Activated effector memory CD4-positive, alpha-beta T cell treated with Interleukin-2 at 50 U/mL for 16 hours (primary cell): ENCODE measurements around the gene TCF23.
"Not testable (repeated sequence)": the region's sequence is repeated elsewhere in the genome, so short reads cannot be mapped to it uniquely, and the experiment has no call there.

Experiments
- DNase-seq: peaks from one replicate; pipeline ENCODE4 v3.0.0-alpha.2; 2020

The TCF23 gene

DNA sequence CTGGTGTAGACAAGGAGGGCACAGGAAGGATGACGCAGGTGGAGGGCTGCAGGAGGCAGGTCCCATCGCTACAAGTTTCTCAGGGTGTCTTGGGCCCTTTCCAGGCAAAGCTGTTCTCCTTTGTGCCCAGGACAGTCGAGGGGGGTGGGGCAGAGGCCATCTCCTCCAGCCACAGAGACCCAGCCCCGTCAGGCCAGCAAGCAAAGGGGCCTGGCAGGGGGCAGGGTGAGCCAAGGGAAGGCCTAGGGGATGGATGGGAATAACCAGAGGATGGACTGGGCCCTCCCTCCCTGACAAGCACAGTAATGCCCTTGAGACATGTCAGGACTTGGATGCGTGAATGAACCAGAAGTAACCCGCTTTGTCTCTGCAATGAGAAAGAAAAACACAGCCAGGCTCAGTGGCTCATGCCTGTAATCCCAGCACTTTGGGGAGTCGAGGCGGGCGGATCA is 6.3 kb downstream of the TCF23 start:
- DNase-seq = no peak

DNA sequence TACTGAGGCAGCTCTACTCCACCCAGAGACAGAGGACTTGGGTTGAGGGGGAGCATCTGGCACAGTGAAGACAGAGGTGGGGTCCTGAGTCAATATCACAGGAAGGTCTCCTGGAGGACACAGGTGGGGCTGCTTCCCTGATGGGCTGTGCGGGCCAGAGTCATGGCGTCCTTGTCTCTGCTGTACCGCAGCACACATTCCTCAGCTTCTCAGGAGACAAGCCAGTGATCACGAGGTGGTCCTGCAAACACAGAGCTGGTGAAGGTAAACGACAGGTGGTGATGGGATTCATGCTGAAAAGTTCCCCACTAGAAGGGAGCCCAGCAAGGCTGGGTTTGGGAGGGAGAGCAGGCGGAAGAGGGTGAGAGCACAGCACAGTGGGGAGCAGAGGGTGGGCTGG is 9.7 kb downstream of the TCF23 start:
- no peak for DNase-seq

GRCh38 chr2:27159271-27159670 is 10.5 kb downstream of the TCF23 start:
- DNase-seq = no peak

GRCh38 chr2:27160191-27160590 is 11.4 kb downstream of the TCF23 start:
- DNase-seq = no peak

GRCh38 chr2:27162151-27163121 is 13.6 kb downstream of the TCF23 start:
- DNase-seq = no peak

DNA sequence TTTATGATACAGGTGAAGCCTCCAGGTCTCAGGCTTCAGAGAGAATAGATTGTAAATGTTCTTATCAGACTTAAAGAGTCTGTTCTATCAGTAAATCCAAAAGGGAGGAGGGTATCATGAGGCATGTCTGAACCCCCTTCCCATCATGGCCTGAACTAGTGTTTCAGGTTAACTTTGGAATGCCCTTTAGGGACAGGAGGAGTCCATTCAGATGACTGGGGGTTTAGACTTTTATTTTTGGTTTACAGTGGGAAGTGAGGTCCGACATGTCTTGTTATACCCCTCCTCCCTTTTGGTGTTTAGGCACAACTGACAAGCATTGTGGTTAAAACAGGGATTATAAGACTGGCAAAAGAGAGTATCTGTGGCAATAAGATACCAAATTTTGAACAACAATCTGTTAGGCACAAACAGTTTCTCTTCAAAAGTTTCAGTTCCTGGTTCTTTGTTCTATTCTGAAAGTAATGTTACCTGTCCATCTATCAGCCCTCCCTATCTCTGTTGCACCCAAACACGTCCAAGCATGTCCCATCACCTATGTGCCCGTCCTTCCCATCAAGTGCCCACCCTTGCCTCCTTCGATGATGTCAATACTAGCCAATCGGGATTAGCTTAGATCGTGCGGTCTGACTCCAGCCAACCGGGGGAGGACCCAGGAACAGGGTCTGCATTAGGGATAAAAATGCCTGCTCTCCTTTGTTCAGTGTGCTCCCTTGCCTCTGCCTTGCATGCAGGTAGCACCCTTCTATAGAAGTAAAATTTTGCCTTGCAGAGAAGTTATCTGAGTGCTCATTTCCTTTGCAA is 16.4 kb downstream of the TCF23 start:
- no peak for DNase-seq

DNA sequence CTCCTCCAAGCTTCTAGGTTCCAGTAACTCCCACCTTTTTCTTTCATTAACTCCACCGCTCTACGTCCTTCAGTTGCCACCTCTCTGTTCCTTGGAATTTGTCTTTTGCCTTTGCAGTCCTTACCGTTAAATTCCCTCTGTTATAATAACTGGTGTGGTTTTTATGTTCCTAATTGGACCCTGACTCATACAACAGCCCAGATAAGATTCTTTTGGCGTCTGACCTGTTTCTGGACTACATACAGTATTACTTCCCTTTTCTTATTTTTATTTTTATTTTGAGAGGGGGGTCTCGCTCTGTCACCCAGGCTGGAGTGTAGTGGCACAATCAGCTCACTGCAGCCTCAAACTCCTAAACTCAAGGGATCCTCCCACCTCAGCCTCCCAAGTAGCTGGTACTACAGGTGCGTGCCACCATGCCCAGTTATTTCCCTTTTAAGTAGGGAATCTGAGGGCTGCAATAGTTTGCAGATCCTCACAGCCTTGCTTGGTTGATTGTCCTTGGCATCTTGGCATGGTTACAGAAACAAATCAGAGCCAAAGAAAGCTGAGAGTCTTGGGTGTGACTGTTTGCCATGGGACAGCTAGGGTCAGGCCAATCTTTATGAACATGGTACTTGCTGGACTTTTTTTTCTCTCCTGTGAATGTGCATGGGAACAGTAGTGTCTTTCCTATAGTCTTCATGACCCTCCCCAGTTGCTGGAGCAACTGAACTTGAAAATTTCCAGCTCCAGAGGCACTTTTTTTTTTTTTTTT is 22.0 kb downstream of the TCF23 start:
- DNase-seq = no peak

DNA sequence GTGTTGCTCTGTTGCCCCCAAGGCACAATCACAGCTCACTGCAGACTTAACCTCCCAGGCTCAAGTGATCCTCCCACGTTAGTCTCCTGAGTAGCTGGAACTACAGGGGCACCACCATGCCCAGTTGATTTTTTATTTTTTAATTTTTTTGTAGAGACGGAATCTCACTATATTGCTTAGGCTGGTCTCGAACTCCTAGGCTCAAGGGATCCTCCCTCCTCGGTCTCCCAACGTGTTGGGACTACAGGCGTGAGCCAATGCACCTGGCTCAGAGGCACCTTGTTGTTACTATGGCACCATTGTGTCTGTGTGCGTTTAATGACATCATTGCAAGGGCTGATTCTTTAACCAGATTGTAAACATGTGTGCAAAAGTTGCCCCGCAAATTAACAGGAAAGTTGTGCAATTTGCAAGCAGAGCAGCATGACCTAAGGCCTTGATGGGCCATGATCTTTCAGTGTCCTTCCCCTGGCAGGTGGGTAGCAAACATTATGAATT is 22.6 kb downstream of the TCF23 start:
- no peak for DNase-seq

GRCh38 chr2:27174638-27175037 is 25.8 kb downstream of the TCF23 start:
- no peak for DNase-seq

GRCh38 chr2:27175330-27175729 is 26.5 kb downstream of the TCF23 start:
- DNase-seq = no peak

- DNase-seq = not testable (repeated sequence)
Measured at GRCh38 chr2:27175781-27176180, 27.0 kb downstream of the TCF23 start.

- no peak for DNase-seq
Measured at GRCh38 chr2:27177441-27178351, 28.9 kb downstream of the TCF23 start.

DNA sequence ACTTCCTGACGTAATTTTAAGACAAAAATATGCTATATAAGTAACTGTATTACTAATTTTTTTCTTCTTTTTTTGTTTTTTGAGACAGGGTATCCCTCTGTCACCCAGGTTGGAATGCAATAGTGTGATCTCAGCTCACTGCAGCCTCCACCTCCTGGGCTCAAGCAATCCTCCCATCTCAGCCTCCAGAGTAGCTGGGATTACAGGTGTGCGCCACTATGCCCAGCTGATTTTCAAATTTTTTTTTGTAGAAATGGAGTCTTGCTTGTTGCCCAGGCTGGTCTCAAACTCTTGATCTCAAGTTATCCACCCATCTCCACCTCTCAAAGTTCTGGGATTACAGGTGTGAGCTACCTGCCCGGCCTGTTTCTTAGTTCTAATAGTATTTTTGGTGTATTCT is 29.7 kb downstream of the TCF23 start:
- DNase-seq = no peak

GRCh38 chr2:27179344-27180000 is 30.7 kb downstream of the TCF23 start:
- DNase-seq = no peak

DNA sequence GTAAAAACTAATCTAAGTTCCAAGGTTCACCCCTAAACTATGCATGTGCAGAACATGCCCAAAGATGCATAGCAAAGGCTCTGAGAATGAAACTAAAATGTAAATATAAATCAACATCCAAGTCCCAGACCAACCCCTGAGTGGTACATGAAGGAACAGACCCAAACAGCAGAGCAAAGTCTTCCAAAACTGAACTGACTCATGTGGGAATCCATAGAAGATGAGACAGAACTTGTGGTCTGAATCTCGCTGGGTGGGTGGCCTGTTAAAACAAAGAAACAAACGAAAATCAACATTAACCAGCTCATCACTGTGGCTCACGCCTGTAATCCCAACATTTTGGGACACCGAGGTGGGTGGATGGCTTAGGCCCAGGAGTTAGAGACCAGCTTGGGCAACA is 33.5 kb downstream of the TCF23 start:
- DNase-seq = no peak

DNA sequence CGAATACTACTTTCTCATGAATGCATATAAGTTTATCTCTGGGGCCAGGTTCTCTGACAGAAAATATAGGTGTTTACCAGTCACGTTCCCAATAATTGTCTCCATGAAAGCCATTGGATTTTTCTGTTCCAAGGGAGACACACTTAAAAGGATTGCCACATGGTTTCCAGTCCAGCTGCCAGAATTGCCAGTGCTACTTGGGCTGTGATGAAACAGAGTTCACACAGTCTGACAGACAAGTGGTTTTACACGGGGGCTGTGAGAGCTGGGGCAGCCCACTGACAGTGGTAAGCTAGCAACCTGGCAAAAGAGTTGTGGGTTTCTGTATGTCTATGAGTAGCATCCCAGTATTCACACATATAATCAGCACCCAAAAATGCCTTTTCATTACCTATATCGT is 35.3 kb downstream of the TCF23 start:
- DNase-seq = no peak

- DNase-seq = no peak
Measured at GRCh38 chr2:27185331-27186026, 36.7 kb downstream of the TCF23 start.

GRCh38 chr2:27186613-27187345 is 38.0 kb downstream of the TCF23 start:
- DNase-seq = no peak

GRCh38 chr2:27189989-27190388 is 41.2 kb downstream of the TCF23 start:
- no peak for DNase-seq
